GM10248 (cell line): ENCODE data around the gene KRTAP9-4.
A peak's percentile ranks its signal among the peaks of the same experiment; 100 is the strongest.
"Not testable (repeated sequence)": the region's sequence is repeated elsewhere in the genome, so short reads cannot be mapped to it uniquely, and the experiment has no call there.

Source experiments
- CTCF ChIA-PET: fragments of 300-600 bp; sonication (Branson Sonifier 250); formaldehyde crosslinking; extraction: SDS; loops from one replicate; lab custom pipeline; 2021; ENCODE audit warnings: antibody characterized with exemption; lab: Yijun Ruan, JAX
- POLR2A ChIA-PET: fragments of 350-650 bp; sonication (Branson Sonifier 250); formaldehyde crosslinking; extraction: SDS; loops from one replicate; lab custom pipeline; 2020; ENCODE audit warnings: antibody characterized with exemption; lab: Yijun Ruan, JAX
- DNase-seq: peaks from one replicate; pipeline ENCODE4 v3.0.0; 2012; ENCODE audit errors: extremely low spot score
- TF ChIP-seq, protein P1 (sequence below): IDR thresholded peaks from 2 replicates; pipeline ENCODE4 v1.5.1; 2012; ENCODE audit warnings: mild to moderate bottlenecking, low read depth; ENCODE audit errors: extremely low read depth, missing control alignments, control extremely low read depth

Gene KRTAP9-4

DNA sequence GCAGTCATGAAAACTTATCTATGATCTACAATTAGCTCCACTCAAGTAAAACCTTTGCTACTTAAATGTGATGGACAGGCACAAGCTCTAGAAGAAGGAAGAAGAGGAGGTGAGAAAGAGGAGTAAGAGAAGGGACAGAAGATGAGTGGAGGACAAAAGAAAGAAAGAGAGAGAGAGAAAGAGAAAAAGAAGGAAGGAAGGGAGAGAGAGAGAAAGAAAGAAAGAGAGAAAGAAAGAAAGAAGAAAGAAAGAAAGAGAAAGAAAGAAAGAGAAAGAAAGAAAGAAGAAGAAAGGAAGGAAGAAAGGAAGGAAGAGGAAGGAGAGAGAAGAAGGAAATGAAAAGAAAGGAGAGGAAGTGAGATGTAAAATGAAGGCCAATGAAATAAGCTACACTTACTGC, 19.4 kb upstream of the KRTAP9-4 start:
- TF ChIP-seq, protein P1, sequence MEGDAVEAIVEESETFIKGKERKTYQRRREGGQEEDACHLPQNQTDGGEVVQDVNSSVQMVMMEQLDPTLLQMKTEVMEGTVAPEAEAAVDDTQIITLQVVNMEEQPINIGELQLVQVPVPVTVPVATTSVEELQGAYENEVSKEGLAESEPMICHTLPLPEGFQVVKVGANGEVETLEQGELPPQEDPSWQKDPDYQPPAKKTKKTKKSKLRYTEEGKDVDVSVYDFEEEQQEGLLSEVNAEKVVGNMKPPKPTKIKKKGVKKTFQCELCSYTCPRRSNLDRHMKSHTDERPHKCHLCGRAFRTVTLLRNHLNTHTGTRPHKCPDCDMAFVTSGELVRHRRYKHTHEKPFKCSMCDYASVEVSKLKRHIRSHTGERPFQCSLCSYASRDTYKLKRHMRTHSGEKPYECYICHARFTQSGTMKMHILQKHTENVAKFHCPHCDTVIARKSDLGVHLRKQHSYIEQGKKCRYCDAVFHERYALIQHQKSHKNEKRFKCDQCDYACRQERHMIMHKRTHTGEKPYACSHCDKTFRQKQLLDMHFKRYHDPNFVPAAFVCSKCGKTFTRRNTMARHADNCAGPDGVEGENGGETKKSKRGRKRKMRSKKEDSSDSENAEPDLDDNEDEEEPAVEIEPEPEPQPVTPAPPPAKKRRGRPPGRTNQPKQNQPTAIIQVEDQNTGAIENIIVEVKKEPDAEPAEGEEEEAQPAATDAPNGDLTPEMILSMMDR = no peak

DNA sequence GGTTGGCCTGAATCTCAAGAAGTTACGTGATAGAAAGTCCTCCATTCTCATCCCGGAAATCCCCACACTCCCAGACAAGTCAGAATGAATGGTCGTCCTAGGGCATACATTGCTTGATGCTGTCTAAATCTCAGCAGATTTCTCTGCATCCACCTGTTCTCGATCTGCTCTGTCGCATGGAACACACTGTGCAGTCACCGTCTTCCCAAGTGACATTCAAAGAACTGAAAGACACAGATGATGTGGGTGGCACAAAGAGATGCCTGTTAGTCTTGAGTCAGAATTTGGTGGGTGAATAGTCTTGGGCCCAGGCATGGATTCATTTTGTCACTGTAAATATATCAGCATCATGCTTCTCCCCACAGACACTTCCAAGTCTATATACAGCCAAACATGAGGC, 17.8 kb upstream of the KRTAP9-4 start:
- no peak for DNase-seq
- ChIA-PET POLR2A (no interaction called here), CTCF (no interaction called here)
- TF ChIP-seq, protein P1 = no peak

More for the DNA sequence above, 19.4 kb upstream of the KRTAP9-4 start:
- CTCF ChIA-PET = no interaction called here
- DNase-seq = no peak
- POLR2A ChIA-PET = no interaction called here

DNA sequence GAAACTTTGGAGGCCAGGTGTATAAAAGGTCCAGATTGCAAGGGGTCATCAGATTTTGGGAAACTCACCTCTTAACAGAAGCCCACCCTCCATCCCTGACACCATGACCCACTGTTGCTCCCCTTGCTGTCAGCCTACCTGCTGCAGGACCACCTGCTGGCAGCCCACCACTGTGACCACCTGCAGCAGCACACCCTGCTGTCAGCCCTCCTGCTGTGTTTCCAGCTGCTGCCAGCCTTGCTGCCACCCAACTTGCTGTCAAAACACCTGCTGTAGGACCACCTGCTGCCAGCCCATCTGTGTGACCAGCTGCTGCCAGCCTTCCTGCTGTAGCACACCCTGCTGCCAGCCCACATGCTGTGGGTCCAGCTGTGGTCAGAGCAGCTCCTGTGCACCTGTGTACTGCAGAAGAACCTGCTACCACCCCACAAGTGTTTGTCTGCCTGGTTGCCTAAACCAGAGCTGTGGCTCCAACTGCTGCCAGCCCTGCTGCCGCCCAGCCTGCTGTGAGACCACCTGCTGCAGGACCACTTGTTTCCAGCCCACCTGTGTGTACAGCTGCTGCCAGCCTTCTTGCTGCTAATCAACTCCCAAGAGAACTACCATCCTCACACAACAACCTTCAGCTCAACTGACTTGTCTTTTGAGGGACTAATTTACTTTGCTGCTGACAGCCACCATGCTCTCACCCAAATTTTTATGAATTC, 16.9 kb upstream of the KRTAP9-4 start, which contains the start of gene KRTAP9-3:
Gene KRTAP9-3 (plus strand): TSS at position 51 of the 707 bp plus-strand sequence. CDS start 53 bp downstream, at position 104.
- CTCF ChIA-PET, POLR2A ChIA-PET, DNase-seq: not testable (repeated sequence)

DNA sequence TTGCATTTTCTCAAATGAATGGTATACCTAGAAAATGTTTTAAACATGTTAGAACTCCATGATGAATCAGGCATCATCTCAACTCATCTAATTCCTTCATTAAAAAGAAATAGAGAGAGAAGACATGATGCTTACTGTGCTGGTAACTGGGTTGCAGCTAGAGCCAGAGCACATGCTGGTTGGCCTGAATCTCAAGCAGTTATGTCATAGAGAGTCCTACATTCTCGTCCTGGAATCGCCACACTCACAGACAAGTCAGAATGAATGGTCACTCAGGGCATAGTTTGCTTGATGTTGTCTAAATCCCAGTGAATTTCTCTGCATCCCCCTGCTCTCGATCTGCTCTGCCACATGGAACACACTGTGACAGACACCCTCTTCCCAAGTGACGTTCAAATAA, 12.4 kb upstream of the KRTAP9-4 start:
- CTCF ChIA-PET, POLR2A ChIA-PET: not testable (repeated sequence)

DNA sequence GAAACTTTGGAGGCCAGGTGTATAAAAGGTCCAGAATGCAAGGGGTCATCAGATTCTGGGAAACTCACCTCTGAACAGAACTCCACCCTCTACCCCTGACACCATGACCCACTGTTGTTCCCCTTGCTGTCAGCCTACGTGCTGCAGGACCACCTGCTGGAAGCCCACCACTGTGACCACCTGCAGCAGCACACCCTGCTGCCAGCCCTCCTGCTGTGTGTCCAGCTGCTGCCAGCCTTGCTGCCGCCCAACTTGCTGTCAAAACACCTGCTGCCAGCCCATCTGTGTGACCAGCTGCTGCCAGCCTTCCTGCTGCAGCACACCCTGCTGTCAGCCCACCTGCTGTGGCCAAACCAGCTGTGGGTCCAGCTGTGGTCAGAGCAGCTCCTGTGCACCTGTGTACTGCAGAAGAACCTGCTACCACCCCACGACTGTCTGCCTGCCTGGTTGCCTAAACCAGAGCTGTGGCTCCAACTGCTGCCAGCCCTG, 11.5 kb upstream of the KRTAP9-4 start, which contains the start of gene KRTAP9-8:
Gene KRTAP9-8 (plus strand): TSS at position 51 of the 489 bp plus-strand sequence. CDS start 53 bp downstream, at position 104.
- DNase-seq, CTCF ChIA-PET, POLR2A ChIA-PET: not testable (repeated sequence)

More for the DNA sequence above, 12.4 kb upstream of the KRTAP9-4 start:
- not testable (repeated sequence) for DNase-seq

DNA sequence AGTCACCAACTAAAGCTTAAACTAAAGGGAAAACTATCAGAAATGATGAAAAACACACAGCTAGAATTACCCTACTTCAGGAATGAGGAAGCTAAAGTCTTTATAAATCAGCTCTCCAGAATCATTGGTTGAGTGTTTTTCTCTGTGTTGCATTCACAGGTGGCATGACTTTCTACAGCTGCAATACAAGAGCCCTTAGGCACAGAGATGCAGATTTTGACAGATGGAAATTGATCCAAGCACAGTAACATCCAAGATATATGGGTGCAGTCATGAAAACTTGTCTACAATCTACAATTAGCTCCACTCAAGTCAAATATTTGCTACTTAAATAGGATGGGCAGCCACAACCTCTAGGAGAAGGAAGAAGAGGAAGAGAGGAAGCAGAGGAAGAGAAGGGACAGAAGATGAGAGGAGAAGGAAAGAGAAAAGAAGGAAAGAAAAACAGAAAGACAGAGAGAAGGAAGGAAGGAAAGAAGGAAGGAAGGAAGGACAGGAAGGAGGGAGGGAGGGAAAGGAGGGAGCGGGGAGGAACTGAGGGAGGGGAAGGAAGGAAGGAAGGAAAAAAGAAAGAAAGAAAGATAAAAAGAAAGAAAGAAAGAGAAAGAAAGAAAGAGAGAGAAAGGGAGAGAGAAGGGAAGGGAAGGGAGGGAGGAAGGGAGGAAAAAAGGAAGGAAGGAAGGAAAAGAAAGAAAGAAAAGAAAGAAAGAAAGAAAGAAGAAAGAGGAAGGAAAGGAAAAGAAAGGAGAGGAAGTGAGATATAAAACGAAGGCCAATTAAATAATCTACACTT, 2.3 kb upstream of the KRTAP9-4 start:
- DNase-seq, POLR2A ChIA-PET, CTCF ChIA-PET: not testable (repeated sequence)

DNA sequence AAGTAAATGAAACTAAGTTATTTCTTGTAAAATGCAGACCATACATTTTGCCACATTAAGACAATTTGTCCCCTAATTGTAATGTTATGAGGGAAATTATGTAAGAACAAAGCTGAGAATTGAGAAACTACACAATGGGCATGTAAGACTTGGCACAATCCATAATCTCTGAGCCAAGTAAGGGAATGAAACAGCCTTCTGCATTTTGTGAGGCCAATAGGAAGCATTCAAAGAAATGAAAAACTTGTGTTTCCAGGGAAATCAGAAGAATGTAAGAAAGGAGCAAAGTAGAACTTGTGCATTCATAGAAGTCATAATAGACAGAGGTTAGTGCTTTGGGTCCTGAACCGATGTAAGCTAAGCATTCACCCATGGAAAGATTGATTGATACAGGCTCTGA, 1.8 kb downstream of the KRTAP9-4 start:
- ChIA-PET CTCF (no interaction called here), POLR2A (no interaction called here)
- TF ChIP-seq, protein P1 = no peak
- peak; percentile 0 for DNase-seq

DNA sequence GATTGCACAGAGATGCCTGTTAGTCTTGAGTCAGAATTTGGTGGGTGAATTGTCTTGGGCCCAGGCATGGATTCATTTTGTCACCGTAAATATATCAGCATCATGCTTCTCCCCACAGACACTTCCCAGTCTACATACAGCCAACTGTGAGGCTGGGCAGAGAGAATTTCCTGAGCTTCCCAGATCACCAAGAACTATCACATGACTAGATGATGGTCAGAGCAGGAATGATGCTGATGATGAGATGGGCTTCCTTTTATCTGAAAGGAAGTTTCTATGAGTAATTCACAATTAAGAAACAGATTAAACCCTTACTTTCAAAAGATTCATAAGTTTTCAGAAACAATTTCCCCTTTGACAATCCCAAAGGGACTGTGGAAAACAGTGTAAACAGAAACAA, 5.4 kb downstream of the KRTAP9-4 start:
- TF ChIP-seq, protein P1 = no peak
- ChIA-PET POLR2A (no interaction called here), CTCF (no interaction called here)
- peak; percentile 1 for DNase-seq

DNA sequence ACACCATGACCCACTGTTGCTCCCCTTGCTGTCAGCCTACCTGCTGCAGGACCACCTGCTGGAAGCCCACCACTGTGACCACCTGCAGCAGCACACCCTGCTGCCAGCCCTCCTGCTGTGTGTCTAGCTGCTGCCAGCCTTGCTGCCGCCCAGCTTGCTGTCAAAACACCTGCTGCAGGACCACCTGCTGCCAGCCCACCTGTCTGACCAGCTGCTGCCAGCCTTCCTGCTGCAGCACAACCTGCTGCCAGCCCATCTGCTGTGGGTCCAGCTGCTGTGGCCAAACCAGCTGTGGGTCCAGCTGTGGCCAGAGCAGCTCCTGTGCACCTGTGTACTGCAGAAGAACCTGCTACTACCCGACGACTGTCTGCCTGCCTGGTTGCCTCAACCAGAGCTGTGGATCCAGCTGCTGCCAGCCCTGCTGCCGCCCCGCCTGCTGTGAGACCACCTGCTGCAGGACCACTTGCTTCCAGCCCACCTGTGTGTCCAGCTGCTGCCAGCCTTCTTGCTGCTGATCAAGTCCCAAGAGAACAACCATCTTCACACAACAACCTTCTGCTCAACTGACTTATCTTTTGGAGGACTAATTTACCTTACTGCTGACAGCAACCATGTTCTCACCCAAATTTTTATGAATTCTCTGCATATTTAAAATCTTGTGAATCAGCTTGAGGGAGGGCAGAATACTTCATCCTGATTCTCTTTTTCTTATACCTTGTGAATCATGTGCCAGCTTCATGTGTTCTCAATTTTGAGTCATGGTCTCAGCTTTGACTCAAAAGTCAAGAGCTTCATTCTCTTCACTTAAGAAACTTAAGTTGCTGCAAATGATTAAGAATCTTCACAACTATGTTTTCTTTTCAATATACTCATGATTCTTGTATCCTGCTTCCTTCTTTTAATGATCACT, 6.1 kb downstream of the KRTAP9-4 start, which contains the start of gene KRTAP9-9:
Gene KRTAP9-9 (plus strand): TSS at position 4 of the 910 bp plus-strand sequence.
- CTCF ChIA-PET, POLR2A ChIA-PET: not testable (repeated sequence)

More for the DNA sequence above, 6.1 kb downstream of the KRTAP9-4 start, which contains the start of gene KRTAP9-9:
- DNase-seq = peak; percentile 0
